K562 treated with DMSO at 1 percent for 12 hours (cell line): ENCODE data around the gene PCDH9. TPM values are rescaled to one million over a fixed set of nuclear protein-coding genes. Genes with fewer than 3 reads are reported as not detected.

Experiments used
- total RNA-seq: library from RNA; unstranded; fragments of 300-600 nt; gene quantifications from 2 replicates; pipeline ENCODE4 v1.2.3, GENCODE V29; 2022; ENCODE audit not compliant: insufficient read depth

PCDH9 gene, protein sequence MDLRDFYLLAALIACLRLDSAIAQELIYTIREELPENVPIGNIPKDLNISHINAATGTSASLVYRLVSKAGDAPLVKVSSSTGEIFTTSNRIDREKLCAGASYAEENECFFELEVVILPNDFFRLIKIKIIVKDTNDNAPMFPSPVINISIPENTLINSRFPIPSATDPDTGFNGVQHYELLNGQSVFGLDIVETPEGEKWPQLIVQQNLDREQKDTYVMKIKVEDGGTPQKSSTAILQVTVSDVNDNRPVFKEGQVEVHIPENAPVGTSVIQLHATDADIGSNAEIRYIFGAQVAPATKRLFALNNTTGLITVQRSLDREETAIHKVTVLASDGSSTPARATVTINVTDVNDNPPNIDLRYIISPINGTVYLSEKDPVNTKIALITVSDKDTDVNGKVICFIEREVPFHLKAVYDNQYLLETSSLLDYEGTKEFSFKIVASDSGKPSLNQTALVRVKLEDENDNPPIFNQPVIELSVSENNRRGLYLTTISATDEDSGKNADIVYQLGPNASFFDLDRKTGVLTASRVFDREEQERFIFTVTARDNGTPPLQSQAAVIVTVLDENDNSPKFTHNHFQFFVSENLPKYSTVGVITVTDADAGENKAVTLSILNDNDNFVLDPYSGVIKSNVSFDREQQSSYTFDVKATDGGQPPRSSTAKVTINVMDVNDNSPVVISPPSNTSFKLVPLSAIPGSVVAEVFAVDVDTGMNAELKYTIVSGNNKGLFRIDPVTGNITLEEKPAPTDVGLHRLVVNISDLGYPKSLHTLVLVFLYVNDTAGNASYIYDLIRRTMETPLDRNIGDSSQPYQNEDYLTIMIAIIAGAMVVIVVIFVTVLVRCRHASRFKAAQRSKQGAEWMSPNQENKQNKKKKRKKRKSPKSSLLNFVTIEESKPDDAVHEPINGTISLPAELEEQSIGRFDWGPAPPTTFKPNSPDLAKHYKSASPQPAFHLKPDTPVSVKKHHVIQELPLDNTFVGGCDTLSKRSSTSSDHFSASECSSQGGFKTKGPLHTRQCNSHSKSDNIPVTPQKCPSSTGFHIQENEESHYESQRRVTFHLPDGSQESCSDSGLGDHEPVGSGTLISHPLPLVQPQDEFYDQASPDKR (N-terminal part only)
- 0.19 and 1.4 TPM in 2 replicates for total RNA-seq

DNA sequence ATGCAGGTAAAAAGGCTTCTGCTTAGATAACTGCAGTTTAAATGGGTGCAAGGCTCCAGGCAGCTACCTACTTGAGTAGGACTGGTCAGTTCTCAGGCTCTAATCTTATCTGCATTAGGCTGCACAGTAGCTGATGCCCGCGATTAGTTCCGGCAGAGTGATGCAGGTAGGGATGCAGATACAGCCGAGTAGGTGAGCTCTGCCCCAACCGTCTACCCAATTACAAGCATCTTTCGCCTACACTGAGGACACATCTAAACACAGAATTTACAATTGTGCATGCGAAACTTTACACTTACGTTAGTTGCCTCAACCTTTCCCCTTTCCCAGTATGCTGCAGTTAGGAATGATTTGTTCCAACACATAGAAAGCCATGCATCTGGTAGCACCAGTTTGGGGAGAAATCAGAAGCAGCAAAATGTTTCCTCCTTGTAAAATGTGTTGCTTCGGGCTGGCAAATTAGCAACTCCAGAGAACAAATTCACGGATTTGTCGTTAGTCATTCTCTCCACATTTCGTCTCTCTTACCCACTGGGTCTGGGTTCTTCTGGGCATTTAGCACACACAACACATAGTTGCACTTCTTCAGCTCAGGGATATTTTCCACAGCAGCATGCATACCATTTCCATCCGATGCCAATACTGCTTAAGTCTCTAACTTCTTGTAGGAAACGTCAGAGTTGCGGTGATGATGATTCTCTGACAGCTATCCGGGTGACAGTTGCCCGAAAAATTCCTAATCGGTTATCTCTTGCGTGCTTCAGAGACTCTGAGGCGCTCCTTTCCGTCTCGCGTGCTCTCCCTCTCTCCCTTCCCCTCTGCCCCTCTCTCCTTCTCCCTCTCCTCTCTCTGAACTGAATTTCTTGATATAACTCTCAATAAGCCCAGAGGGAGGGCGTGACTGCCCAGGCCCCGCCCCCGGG, at the start of gene PCDH9:
Gene PCDH9 (minus strand): TSS at position 856 of the 923 bp plus-strand sequence. CDS start 1,896 bp downstream, outside the sequence.

